ENCODE data around the gene SCGB1A1. TPM values are rescaled to one million over a fixed set of nuclear protein-coding genes. Genes with fewer than 3 reads are reported as not detected.
"Not testable (repeated sequence)": the region's sequence is repeated elsewhere in the genome, so short reads cannot be mapped to it uniquely, and the experiment has no call there.

The SCGB1A1 gene
- total and polyA plus RNA-seq, 11 donors = not detected

DNA sequence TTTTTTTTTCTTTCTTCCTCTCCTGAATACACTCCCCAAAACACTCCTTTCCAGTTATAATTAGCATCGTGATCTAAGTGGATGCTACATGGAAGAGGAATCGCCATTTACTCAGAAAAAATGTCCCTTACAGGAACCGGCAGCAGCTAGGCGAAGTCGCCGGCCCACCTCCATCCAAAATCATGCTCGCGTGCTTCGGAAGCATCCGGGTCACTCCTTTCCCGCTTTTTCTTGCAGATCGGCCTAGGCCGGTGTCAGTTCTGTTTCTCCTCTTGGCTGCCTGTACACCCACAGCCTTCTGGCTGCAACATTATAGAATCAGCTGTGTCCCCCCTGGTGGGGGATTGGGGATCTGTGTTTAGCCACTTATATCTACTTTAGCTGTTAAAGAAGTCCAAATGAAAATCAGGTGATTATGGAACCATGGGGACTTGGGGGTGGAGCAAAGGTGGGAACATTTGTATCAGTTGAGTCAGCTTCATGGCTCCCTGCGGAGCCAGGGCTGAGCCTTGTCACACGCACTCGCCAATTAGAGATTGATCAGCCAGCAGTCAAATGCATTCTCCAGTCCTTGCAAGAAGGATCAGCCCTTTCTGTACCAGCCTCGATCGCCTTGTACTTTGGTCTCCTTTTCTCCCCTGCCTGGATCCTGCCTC is 45.2 kb upstream of the SCGB1A1 start:
- no peak for DNase-seq
- intact Hi-C loops (cut with DNase I) = loop anchor here in 4 of 10 donors (5.0 to 10.0 kb wide), 3 partner anchors 199 to 579 kb away; partner anchors contain the start of genes FEN1 (in 1 of the 4) and TMEM258 (in 1 of the 4)
- 94 to 96% (median 94%) methylated on average over 18 of the region's 18 CpGs for WGBS, 4 donors
- H3K4me1 ChIP-seq = peaks cover 0 to 4% (median 0%) of the 10 kb centered on the region in 12 donors
- no peaks in the 10 kb centered on the region for H3K27me3 ChIP-seq
- peaks cover 0 to under 1% (median 0%) of the 10 kb centered on the region in 12 donors for H3K9me3 ChIP-seq
- ATAC-seq = no peak
- no peaks in the 10 kb centered on the region for H3K36me3 ChIP-seq
- no peak overlapping the region for H3K4me3 ChIP-seq
- H3K27ac ChIP-seq = no peak overlapping the region
- no peak for TF ChIP-seq POLR2A (IDR thresholded peaks at IDR 0.05)
- TF ChIP-seq, protein P1, sequence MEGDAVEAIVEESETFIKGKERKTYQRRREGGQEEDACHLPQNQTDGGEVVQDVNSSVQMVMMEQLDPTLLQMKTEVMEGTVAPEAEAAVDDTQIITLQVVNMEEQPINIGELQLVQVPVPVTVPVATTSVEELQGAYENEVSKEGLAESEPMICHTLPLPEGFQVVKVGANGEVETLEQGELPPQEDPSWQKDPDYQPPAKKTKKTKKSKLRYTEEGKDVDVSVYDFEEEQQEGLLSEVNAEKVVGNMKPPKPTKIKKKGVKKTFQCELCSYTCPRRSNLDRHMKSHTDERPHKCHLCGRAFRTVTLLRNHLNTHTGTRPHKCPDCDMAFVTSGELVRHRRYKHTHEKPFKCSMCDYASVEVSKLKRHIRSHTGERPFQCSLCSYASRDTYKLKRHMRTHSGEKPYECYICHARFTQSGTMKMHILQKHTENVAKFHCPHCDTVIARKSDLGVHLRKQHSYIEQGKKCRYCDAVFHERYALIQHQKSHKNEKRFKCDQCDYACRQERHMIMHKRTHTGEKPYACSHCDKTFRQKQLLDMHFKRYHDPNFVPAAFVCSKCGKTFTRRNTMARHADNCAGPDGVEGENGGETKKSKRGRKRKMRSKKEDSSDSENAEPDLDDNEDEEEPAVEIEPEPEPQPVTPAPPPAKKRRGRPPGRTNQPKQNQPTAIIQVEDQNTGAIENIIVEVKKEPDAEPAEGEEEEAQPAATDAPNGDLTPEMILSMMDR (IDR thresholded peaks at IDR 0.05) = no peak

DNA sequence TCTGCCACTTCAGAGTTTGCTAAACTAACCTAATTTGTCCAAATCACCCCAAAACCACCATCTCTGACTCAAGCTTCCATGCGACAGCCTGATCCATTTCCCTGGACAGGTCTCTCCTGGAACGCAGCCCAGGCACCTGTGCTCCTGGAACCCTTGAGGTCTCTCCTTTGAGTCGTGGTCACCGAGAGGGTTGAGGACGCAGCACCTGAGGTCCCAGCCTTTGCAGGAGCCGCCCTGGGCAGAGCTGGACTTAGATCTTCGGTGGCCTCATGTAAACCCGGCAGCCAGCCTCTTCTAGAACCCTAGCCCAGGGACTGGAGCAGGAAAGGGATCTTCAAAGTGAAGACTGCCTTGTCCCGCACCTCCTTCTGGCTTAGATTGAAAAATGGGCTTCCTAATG is 44.0 kb upstream of the SCGB1A1 start:
- no peak for ATAC-seq
- no peak overlapping the region for H3K27ac ChIP-seq
- WGBS, 4 donors = 91 to 95% (median 92%) methylated on average over 9 of the region's 9 CpGs
- no peak overlapping the region for H3K4me3 ChIP-seq
- H3K9me3 ChIP-seq = no peaks in the 10 kb centered on the region
- no peak for DNase-seq
- intact Hi-C loops (cut with DNase I) = loop anchor here in 9 of 10 donors (5.0 to 10.0 kb wide), 5 partner anchors 32 to 580 kb away; partner anchors contain the start of genes ASRGL1 (in 1 of the 9), FEN1 (in 1 of the 9) and TMEM258 (in 1 of the 9)
- no peak for TF ChIP-seq POLR2A (IDR thresholded peaks at IDR 0.05)
- TF ChIP-seq, protein P1 (IDR thresholded peaks at IDR 0.05) = no peak
- no peaks in the 10 kb centered on the region for H3K27me3 ChIP-seq
- no peaks in the 10 kb centered on the region for H3K36me3 ChIP-seq
- peaks cover 0 to 4% (median 0%) of the 10 kb centered on the region in 12 donors for H3K4me1 ChIP-seq

DNA sequence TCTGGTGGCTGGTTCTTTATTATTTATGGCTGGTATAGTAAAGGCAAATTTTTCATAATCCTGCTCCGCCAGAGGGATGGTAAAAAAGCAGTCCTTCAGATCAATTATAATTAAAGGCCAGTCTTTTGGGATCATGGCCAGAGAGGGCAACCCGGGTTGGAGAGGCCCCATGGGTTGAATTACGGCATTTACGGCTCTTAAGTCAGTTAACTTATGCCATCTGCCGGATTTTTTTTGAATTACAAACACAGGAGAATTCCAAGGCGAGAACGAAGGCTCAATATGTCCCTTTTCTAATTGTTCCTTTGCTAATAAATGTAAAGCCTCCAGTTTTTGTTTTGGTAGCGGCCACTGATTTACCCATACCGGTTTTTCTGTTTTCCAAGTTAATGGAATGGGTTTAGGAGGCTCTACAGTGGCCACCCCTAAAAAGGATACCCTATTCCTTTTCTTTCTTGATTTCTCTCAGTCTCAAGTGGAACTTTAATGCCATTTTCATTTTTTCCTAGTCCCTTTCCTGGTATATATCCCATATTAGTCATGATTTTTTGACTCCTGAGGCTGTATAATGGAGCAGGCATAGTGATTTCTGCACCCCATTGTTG is 40.3 kb upstream of the SCGB1A1 start:
- H3K27ac ChIP-seq, H3K36me3 ChIP-seq, ATAC-seq, H3K27me3 ChIP-seq, H3K9me3 ChIP-seq, H3K4me3 ChIP-seq, DNase-seq: not testable (repeated sequence)
- H3K4me1 ChIP-seq = peaks cover 0 to 12% (median 4%) of the 10 kb centered on the region in 12 donors
- TF ChIP-seq, protein P1 (IDR thresholded peaks at IDR 0.05) = peak; percentile 34 to 67 (median 52)
- intact Hi-C loops (cut with DNase I) = loop anchor here (2.0 to 10.0 kb wide), 6 partner anchors 36 to 584 kb away; partner anchors contain the start of genes ASRGL1 (in 1 of the 10), FEN1 (in 1 of the 10) and TMEM258 (in 1 of the 10)
- WGBS, 4 donors = 3 to 9% (median 7%) methylated on average over 9 of the region's 9 CpGs

DNA sequence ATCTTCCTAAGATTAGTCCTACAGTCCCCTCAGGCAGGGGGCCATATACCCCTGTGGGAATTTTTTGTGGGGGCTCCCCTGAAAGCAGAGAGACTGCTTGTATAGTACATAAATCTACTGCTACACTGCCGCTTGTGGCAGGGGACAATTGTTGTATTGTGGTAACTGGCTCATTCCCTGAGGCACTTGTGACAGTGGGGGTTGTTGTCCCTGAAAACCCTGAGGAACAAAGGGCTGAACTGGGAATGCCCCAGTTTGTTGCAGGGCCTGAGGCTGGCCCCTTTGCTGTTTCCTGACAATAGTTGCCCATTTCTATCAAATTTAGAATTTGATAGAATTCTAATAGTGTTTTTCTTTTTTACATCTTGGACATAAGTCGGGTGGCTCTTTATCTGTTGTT is 39.2 kb upstream of the SCGB1A1 start:
- 36 to 67% (median 52%) methylated on average over 2 of the region's 2 CpGs for WGBS, 4 donors
- not testable (repeated sequence) for H3K27ac ChIP-seq, ATAC-seq, H3K36me3 ChIP-seq, H3K4me3 ChIP-seq, DNase-seq, H3K27me3 ChIP-seq, H3K9me3 ChIP-seq
- peaks cover 0 to 12% (median 4%) of the 10 kb centered on the region in 12 donors for H3K4me1 ChIP-seq
- intact Hi-C loops (cut with DNase I) = loop anchor here (2.0 to 10.0 kb wide), 6 partner anchors 37 to 585 kb away; partner anchors contain the start of genes ASRGL1 (in 1 of the 10), FEN1 (in 1 of the 10) and TMEM258 (in 1 of the 10)
